WTC11 (cell line): Measurements from ENCODE around the gene SLC2A9. TPM values are rescaled to one million over a fixed set of nuclear protein-coding genes. Genes with fewer than 3 reads are reported as not detected.

Experiments used
- ATAC-seq: fragments of 200-7000 bp; cut with Tn5 transposase; 2 replicates; pipeline ENCODE4 v1.10.0; 2021; ENCODE audit warnings: mild to moderate bottlenecking, moderate library complexity
- CTCF ChIA-PET: fragments of 300-600 bp; sonication (Branson Sonifier 250); formaldehyde crosslinking; loops from one replicate; lab custom pipeline; 2021; ENCODE audit warnings: antibody characterized with exemption; lab: Charles Lee
- POLR2A ChIA-PET: fragments of 350-600 bp; sonication (Branson Sonifier 250); formaldehyde crosslinking; loops from one replicate; lab custom pipeline; 2021; ENCODE audit warnings: antibody characterized with exemption; lab: Charles Lee
- DNase-seq: peaks from one replicate; pipeline ENCODE4 v3.0.0; 2021; ENCODE audit warnings: low spot score
- H3K27ac Mint-ChIP-seq: 2 replicates; pipeline ENCODE4 v1.8.0; 2021; ENCODE audit warnings: mixed read lengths
- H3K27me3 Mint-ChIP-seq: 2 replicates; pipeline ENCODE4 v1.8.0; 2021; ENCODE audit warnings: low read depth, mild to moderate bottlenecking, moderate library complexity, mixed read lengths
- H3K36me3 Mint-ChIP-seq: 2 replicates; pipeline ENCODE4 v1.8.0; 2021; ENCODE audit warnings: mixed read lengths
- H3K4me1 Mint-ChIP-seq: 2 replicates; pipeline ENCODE4 v1.8.0; 2022; ENCODE audit warnings: mixed read lengths
- H3K4me3 Mint-ChIP-seq: 2 replicates; pipeline ENCODE4 v1.8.0; 2021; ENCODE audit warnings: mild to moderate bottlenecking, moderate library complexity, mixed read lengths
- H3K9me3 Mint-ChIP-seq: 2 replicates; pipeline ENCODE4 v1.8.0; 2021; ENCODE audit warnings: mixed read lengths
- ATF3 ChIP-seq: sonication (generic); formaldehyde crosslinking; conservative IDR thresholded peaks from 2 replicates; pipeline ENCODE4 v1.8.1; 2022; ENCODE audit warnings: mild to moderate bottlenecking, missing genetic modification reagents
- CREB1 ChIP-seq: sonication (generic); formaldehyde crosslinking; IDR thresholded peaks from 2 replicates; pipeline ENCODE4 v1.8.0; 2023; ENCODE audit warnings: mild to moderate bottlenecking, missing genetic modification reagents
- ESRRA ChIP-seq: sonication (generic); formaldehyde crosslinking; IDR thresholded peaks from 2 replicates; pipeline ENCODE4 v1.8.1; 2022; ENCODE audit warnings: mild to moderate bottlenecking, missing genetic modification reagents, borderline replicate concordance
- HMGA2 ChIP-seq: fragments of 250-450 bp; sonication (Bioruptor Pico); IDR thresholded peaks from 2 replicates; pipeline ENCODE4 v1.4.0; 2021; ENCODE audit warnings: mild to moderate bottlenecking, moderate library complexity
- NFATC4 ChIP-seq: fragments of 250-450 bp; sonication (Bioruptor Pico); IDR thresholded peaks from 2 replicates; pipeline ENCODE4 v1.9.0; 2021; ENCODE audit warnings: mild to moderate bottlenecking
- NFE2L1 ChIP-seq: sonication (generic); formaldehyde crosslinking; IDR thresholded peaks from 2 replicates; pipeline ENCODE4 v1.8.1; 2023; ENCODE audit warnings: missing genetic modification reagents
- SMAD3 ChIP-seq: sonication (generic); formaldehyde crosslinking; IDR thresholded peaks from 2 replicates; pipeline ENCODE4 v1.8.0; 2022; ENCODE audit warnings: missing genetic modification reagents, mild to moderate bottlenecking, borderline replicate concordance
- total RNA-seq: library from RNA; stranded (reverse); gene quantifications from 3 replicates; pipeline ENCODE4 v1.2.3, GENCODE V29; 2021
- TF ChIP-seq, protein P1 (sequence below): sonication (generic); formaldehyde crosslinking; IDR thresholded peaks from 2 replicates; pipeline ENCODE4 v1.8.0; 2022; ENCODE audit warnings: mild to moderate bottlenecking, missing genetic modification reagents
- TF ChIP-seq, protein P2 (sequence below): sonication (generic); formaldehyde crosslinking; IDR thresholded peaks from 2 replicates; pipeline ENCODE4 v1.8.0; 2022; ENCODE audit warnings: mild to moderate bottlenecking, missing genetic modification reagents
- TF ChIP-seq, protein P3 (sequence below): fragments of 250-450 bp; sonication (Bioruptor Pico); IDR thresholded peaks from 2 replicates; pipeline ENCODE4 v2.1.2; 2022; ENCODE audit warnings: mild to moderate bottlenecking, moderate library complexity
- TF ChIP-seq, protein P4 (sequence below): sonication (generic); formaldehyde crosslinking; IDR thresholded peaks from 2 replicates; pipeline ENCODE4 v1.8.0; 2022; ENCODE audit warnings: mild to moderate bottlenecking, missing genetic modification reagents
- TF ChIP-seq, protein P5 (sequence below): sonication (generic); formaldehyde crosslinking; IDR thresholded peaks from 2 replicates; pipeline ENCODE4 v1.8.0; 2023; ENCODE audit warnings: missing genetic modification reagents, mild to moderate bottlenecking, borderline replicate concordance
- TF ChIP-seq, protein P6 (sequence below): fragments of 250-450 bp; sonication (Bioruptor Pico); IDR thresholded peaks from 2 replicates; pipeline ENCODE4 v1.9.0; 2021; ENCODE audit warnings: mild to moderate bottlenecking, borderline replicate concordance
- TF ChIP-seq, protein P7 (sequence below): sonication (generic); formaldehyde crosslinking; IDR thresholded peaks from 2 replicates; pipeline ENCODE4 v1.8.0; 2022; ENCODE audit warnings: missing genetic modification reagents

SLC2A9 gene
- total RNA-seq, 1 experiment from 2014 or later: not detected

GRCh38 chr4:9894644-9895332 is 126.5 kb downstream of the SLC2A9 start:
- no peaks in the 10 kb centered on the region for H3K9me3 Mint-ChIP-seq
- DNase-seq (no peak), ATAC-seq (no peak)
- POLR2A ChIA-PET: no interaction called here
- CTCF ChIA-PET: interaction anchor here (1.1 to 1.4 kb wide), 2 partner anchors 120 to 130 kb away, joined by 3 to 5 read pairs; no protein-coding TSS in a partner anchor
- peaks cover 4% of the 10 kb centered on the region for H3K27me3 Mint-ChIP-seq
- H3K27ac Mint-ChIP-seq: no peak overlapping the region
- TF ChIP-seq, protein P1, sequence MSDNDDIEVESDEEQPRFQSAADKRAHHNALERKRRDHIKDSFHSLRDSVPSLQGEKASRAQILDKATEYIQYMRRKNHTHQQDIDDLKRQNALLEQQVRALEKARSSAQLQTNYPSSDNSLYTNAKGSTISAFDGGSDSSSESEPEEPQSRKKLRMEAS (CRISPR knock-in tag): no peak
- no peak for TF ChIP-seq CREB1 (CRISPR knock-in tag)
- TF ChIP-seq, protein P2, sequence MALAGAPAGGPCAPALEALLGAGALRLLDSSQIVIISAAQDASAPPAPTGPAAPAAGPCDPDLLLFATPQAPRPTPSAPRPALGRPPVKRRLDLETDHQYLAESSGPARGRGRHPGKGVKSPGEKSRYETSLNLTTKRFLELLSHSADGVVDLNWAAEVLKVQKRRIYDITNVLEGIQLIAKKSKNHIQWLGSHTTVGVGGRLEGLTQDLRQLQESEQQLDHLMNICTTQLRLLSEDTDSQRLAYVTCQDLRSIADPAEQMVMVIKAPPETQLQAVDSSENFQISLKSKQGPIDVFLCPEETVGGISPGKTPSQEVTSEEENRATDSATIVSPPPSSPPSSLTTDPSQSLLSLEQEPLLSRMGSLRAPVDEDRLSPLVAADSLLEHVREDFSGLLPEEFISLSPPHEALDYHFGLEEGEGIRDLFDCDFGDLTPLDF: no peak
- TF ChIP-seq, protein P3, sequence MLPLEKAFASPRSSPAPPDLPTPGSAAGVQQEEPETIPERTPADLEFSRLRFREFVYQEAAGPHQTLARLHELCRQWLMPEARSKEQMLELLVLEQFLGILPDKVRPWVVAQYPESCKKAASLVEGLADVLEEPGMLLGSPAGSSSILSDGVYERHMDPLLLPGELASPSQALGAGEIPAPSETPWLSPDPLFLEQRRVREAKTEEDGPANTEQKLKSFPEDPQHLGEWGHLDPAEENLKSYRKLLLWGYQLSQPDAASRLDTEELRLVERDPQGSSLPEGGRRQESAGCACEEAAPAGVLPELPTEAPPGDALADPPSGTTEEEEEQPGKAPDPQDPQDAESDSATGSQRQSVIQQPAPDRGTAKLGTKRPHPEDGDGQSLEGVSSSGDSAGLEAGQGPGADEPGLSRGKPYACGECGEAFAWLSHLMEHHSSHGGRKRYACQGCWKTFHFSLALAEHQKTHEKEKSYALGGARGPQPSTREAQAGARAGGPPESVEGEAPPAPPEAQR: no peak
- no peak for TF ChIP-seq ATF3 (CRISPR knock-in tag)
- no peak for TF ChIP-seq ESRRA (CRISPR knock-in tag)
- TF ChIP-seq, protein P4, sequence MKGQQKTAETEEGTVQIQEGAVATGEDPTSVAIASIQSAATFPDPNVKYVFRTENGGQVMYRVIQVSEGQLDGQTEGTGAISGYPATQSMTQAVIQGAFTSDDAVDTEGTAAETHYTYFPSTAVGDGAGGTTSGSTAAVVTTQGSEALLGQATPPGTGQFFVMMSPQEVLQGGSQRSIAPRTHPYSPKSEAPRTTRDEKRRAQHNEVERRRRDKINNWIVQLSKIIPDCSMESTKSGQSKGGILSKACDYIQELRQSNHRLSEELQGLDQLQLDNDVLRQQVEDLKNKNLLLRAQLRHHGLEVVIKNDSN (CRISPR knock-in tag): no peak
- TF ChIP-seq HMGA2 (CRISPR knock-in tag): no peak
- no peak for TF ChIP-seq SMAD3 (CRISPR knock-in tag)
- TF ChIP-seq, protein P5, sequence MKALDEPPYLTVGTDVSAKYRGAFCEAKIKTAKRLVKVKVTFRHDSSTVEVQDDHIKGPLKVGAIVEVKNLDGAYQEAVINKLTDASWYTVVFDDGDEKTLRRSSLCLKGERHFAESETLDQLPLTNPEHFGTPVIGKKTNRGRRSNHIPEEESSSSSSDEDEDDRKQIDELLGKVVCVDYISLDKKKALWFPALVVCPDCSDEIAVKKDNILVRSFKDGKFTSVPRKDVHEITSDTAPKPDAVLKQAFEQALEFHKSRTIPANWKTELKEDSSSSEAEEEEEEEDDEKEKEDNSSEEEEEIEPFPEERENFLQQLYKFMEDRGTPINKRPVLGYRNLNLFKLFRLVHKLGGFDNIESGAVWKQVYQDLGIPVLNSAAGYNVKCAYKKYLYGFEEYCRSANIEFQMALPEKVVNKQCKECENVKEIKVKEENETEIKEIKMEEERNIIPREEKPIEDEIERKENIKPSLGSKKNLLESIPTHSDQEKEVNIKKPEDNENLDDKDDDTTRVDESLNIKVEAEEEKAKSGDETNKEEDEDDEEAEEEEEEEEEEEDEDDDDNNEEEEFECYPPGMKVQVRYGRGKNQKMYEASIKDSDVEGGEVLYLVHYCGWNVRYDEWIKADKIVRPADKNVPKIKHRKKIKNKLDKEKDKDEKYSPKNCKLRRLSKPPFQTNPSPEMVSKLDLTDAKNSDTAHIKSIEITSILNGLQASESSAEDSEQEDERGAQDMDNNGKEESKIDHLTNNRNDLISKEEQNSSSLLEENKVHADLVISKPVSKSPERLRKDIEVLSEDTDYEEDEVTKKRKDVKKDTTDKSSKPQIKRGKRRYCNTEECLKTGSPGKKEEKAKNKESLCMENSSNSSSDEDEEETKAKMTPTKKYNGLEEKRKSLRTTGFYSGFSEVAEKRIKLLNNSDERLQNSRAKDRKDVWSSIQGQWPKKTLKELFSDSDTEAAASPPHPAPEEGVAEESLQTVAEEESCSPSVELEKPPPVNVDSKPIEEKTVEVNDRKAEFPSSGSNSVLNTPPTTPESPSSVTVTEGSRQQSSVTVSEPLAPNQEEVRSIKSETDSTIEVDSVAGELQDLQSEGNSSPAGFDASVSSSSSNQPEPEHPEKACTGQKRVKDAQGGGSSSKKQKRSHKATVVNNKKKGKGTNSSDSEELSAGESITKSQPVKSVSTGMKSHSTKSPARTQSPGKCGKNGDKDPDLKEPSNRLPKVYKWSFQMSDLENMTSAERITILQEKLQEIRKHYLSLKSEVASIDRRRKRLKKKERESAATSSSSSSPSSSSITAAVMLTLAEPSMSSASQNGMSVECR (CRISPR knock-in tag): no peak
- TF ChIP-seq NFE2L1 (CRISPR knock-in tag): no peak
- TF ChIP-seq NFATC4 (CRISPR knock-in tag): no peak
- TF ChIP-seq, protein P6, sequence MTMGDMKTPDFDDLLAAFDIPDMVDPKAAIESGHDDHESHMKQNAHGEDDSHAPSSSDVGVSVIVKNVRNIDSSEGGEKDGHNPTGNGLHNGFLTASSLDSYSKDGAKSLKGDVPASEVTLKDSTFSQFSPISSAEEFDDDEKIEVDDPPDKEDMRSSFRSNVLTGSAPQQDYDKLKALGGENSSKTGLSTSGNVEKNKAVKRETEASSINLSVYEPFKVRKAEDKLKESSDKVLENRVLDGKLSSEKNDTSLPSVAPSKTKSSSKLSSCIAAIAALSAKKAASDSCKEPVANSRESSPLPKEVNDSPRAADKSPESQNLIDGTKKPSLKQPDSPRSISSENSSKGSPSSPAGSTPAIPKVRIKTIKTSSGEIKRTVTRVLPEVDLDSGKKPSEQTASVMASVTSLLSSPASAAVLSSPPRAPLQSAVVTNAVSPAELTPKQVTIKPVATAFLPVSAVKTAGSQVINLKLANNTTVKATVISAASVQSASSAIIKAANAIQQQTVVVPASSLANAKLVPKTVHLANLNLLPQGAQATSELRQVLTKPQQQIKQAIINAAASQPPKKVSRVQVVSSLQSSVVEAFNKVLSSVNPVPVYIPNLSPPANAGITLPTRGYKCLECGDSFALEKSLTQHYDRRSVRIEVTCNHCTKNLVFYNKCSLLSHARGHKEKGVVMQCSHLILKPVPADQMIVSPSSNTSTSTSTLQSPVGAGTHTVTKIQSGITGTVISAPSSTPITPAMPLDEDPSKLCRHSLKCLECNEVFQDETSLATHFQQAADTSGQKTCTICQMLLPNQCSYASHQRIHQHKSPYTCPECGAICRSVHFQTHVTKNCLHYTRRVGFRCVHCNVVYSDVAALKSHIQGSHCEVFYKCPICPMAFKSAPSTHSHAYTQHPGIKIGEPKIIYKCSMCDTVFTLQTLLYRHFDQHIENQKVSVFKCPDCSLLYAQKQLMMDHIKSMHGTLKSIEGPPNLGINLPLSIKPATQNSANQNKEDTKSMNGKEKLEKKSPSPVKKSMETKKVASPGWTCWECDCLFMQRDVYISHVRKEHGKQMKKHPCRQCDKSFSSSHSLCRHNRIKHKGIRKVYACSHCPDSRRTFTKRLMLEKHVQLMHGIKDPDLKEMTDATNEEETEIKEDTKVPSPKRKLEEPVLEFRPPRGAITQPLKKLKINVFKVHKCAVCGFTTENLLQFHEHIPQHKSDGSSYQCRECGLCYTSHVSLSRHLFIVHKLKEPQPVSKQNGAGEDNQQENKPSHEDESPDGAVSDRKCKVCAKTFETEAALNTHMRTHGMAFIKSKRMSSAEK (CRISPR knock-in tag): no peak
- TF ChIP-seq, protein P7, sequence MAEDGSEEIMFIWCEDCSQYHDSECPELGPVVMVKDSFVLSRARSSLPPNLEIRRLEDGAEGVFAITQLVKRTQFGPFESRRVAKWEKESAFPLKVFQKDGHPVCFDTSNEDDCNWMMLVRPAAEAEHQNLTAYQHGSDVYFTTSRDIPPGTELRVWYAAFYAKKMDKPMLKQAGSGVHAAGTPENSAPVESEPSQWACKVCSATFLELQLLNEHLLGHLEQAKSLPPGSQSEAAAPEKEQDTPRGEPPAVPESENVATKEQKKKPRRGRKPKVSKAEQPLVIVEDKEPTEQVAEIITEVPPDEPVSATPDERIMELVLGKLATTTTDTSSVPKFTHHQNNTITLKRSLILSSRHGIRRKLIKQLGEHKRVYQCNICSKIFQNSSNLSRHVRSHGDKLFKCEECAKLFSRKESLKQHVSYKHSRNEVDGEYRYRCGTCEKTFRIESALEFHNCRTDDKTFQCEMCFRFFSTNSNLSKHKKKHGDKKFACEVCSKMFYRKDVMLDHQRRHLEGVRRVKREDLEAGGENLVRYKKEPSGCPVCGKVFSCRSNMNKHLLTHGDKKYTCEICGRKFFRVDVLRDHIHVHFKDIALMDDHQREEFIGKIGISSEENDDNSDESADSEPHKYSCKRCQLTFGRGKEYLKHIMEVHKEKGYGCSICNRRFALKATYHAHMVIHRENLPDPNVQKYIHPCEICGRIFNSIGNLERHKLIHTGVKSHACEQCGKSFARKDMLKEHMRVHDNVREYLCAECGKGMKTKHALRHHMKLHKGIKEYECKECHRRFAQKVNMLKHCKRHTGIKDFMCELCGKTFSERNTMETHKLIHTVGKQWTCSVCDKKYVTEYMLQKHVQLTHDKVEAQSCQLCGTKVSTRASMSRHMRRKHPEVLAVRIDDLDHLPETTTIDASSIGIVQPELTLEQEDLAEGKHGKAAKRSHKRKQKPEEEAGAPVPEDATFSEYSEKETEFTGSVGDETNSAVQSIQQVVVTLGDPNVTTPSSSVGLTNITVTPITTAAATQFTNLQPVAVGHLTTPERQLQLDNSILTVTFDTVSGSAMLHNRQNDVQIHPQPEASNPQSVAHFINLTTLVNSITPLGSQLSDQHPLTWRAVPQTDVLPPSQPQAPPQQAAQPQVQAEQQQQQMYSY (CRISPR knock-in tag): no peak
- no peaks in the 10 kb centered on the region for H3K36me3 Mint-ChIP-seq
- peaks cover 18% of the 10 kb centered on the region for H3K4me1 Mint-ChIP-seq
- no peak overlapping the region for H3K4me3 Mint-ChIP-seq
